ENCODE data around the gene SYNGR3.
"Not testable (repeated sequence)": the region's sequence is repeated elsewhere in the genome, so short reads cannot be mapped to it uniquely, and the experiment has no call there.

SYNGR3 gene

GRCh38 chr16:2030036-2030435 is 40.3 kb downstream of the SYNGR3 start:
- no peaks in the 10 kb centered on the region for H3K79me1 ChIP-seq (ENCODE audit: low read length)
- no peak overlapping the region for H3K4me2 ChIP-seq (ENCODE audit: low read length)
- no peak overlapping the region for H2BK5ac ChIP-seq (ENCODE audit: low read length)
- no peaks in the 10 kb centered on the region for H3K27me3 ChIP-seq (ENCODE audit: insufficient read depth, low read length, poor library complexity)
- no peak overlapping the region for H2BK15ac ChIP-seq (replicated peaks; ENCODE audit: low read depth)
- H3K4me3 ChIP-seq (ENCODE audit: low read length), result no peak overlapping the region
- H3K4me1 ChIP-seq (ENCODE audit: control insufficient read depth, low read depth, low read length), result no peaks in the 10 kb centered on the region
- H4K5ac ChIP-seq (ENCODE audit: low read length), result no peak overlapping the region
- H3K79me2 ChIP-seq (ENCODE audit: control insufficient read depth, insufficient read depth, low read length), result no peaks in the 10 kb centered on the region
- H3K27ac ChIP-seq (ENCODE audit: low read depth, low read length), result no peak overlapping the region
- H4K8ac ChIP-seq (ENCODE audit: low read depth, low read length), result no peak overlapping the region
- no peak overlapping the region for H3K23ac ChIP-seq (ENCODE audit: low read length)
- no peak overlapping the region for H3K18ac ChIP-seq (ENCODE audit: low read length)
- H2BK120ac ChIP-seq (ENCODE audit: low read depth, low read length), result no peak overlapping the region
- WGBS (ENCODE audit: extremely low coverage, insufficient coverage, low lambda C conversion rate), result no CpG with 5 or more reads among the region's 11 CpGs
- no peaks in the 10 kb centered on the region for H3K36me3 ChIP-seq (ENCODE audit: control insufficient read depth, insufficient read depth, low read length)
- no peak overlapping the region for H3K56ac ChIP-seq (ENCODE audit: low read length)
- H3K9ac ChIP-seq (ENCODE audit: low read length), result no peak overlapping the region
- no peak overlapping the region for H3K4ac ChIP-seq (ENCODE audit: low read depth, low read length)
- DNase-seq, result no peak
- H2AK5ac ChIP-seq (ENCODE audit: low read length), result no peak overlapping the region

- H3K79me1 ChIP-seq (ENCODE audit: low read length), result no peaks in the 10 kb centered on the region
- H3K56ac ChIP-seq (ENCODE audit: low read length), result no peak overlapping the region
- H2BK5ac ChIP-seq (ENCODE audit: low read length), result no peak overlapping the region
- no peak overlapping the region for H3K9ac ChIP-seq (ENCODE audit: low read length)
- no peaks in the 10 kb centered on the region for H3K27me3 ChIP-seq (ENCODE audit: insufficient read depth, low read length, poor library complexity)
- no peak overlapping the region for H3K4me3 ChIP-seq (ENCODE audit: low read length)
- no peak overlapping the region for H3K4ac ChIP-seq (ENCODE audit: low read depth, low read length)
- H3K23ac ChIP-seq (ENCODE audit: low read length), result no peak overlapping the region
- WGBS (ENCODE audit: extremely low coverage, insufficient coverage, low lambda C conversion rate), result no CpG with 5 or more reads among the region's 11 CpGs
- no peak overlapping the region for H4K5ac ChIP-seq (ENCODE audit: low read length)
- no peaks in the 10 kb centered on the region for H3K79me2 ChIP-seq (ENCODE audit: control insufficient read depth, insufficient read depth, low read length)
- no peak overlapping the region for H2BK15ac ChIP-seq (replicated peaks; ENCODE audit: low read depth)
- no peaks in the 10 kb centered on the region for H3K36me3 ChIP-seq (ENCODE audit: control insufficient read depth, insufficient read depth, low read length)
- no peak overlapping the region for H3K18ac ChIP-seq (ENCODE audit: low read length)
- H3K4me1 ChIP-seq (ENCODE audit: control insufficient read depth, low read depth, low read length), result no peaks in the 10 kb centered on the region
- H3K4me2 ChIP-seq (ENCODE audit: low read length), result no peak overlapping the region
- no peak for DNase-seq
- H3K27ac ChIP-seq (ENCODE audit: low read depth, low read length), result no peak overlapping the region
- H2AK5ac ChIP-seq (ENCODE audit: low read length), result no peak overlapping the region
- no peak overlapping the region for H2BK120ac ChIP-seq (ENCODE audit: low read depth, low read length)
- no peak overlapping the region for H4K8ac ChIP-seq (ENCODE audit: low read depth, low read length)
Observed at GRCh38 chr16:2031081-2031577, 41.4 kb downstream of the SYNGR3 start.

DNA sequence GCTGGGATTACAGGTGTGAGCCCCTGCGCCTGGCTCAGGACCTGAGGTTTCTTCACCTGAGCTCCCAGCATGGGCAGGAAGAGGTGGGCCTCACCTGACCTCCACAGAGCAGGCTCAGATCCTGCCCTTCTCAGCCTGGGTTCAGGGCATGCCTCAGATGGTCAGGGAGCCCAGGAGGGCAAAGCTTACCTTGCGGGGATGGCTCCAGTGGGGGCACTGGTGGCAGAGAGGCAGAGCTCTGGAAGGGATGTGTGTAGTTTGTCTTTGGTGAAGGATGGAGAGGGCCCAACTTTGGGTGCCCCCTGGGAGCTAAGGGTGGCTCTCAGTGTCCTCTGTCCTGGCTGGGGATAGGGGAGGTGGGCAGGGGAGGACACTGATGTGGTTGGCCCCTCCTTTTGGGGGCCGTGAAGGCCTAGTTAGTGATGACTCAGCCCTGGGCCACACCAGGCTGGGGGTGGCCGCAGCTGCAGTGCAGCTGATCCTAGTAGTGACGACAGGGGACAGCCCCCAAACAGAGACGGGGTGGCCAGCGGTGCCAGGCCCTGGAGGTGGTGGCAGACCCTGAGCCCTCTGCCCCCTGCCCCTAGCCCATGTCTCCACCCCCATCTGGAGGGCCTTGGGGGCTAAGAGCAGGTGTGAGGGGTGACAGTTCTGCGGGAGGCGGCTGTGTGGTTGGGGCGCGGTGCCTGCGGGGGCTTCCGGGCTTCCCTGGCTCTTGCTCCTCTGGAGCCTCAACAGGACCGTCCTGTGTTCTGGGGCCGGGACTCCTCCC is 42.7 kb downstream of the SYNGR3 start:
- no peak overlapping the region for H3K27ac ChIP-seq (ENCODE audit: low read depth, low read length)
- H3K4me3 ChIP-seq (ENCODE audit: low read length), result no peak overlapping the region
- no peaks in the 10 kb centered on the region for H3K27me3 ChIP-seq (ENCODE audit: insufficient read depth, low read length, poor library complexity)
- H3K9ac ChIP-seq (ENCODE audit: low read length), result no peak overlapping the region
- H3K4ac ChIP-seq (ENCODE audit: low read depth, low read length), result no peak overlapping the region
- H2BK15ac ChIP-seq (replicated peaks; ENCODE audit: low read depth), result no peak overlapping the region
- no peaks in the 10 kb centered on the region for H3K36me3 ChIP-seq (ENCODE audit: control insufficient read depth, insufficient read depth, low read length)
- H2BK120ac ChIP-seq (ENCODE audit: low read depth, low read length), result no peak overlapping the region
- no peak overlapping the region for H3K18ac ChIP-seq (ENCODE audit: low read length)
- no peak overlapping the region for H4K8ac ChIP-seq (ENCODE audit: low read depth, low read length)
- no peaks in the 10 kb centered on the region for H3K79me2 ChIP-seq (ENCODE audit: control insufficient read depth, insufficient read depth, low read length)
- H3K79me1 ChIP-seq (ENCODE audit: low read length), result no peaks in the 10 kb centered on the region
- no peak overlapping the region for H4K5ac ChIP-seq (ENCODE audit: low read length)
- H3K4me1 ChIP-seq (ENCODE audit: control insufficient read depth, low read depth, low read length), result no peaks in the 10 kb centered on the region
- H2AK5ac ChIP-seq (ENCODE audit: low read length), result no peak overlapping the region
- H3K4me2 ChIP-seq (ENCODE audit: low read length), result no peak overlapping the region
- H2BK5ac ChIP-seq (ENCODE audit: low read length), result no peak overlapping the region
- H3K23ac ChIP-seq (ENCODE audit: low read length), result no peak overlapping the region
- WGBS (ENCODE audit: extremely low coverage, insufficient coverage, low lambda C conversion rate), result no CpG with 5 or more reads among the region's 15 CpGs
- H3K56ac ChIP-seq (ENCODE audit: low read length), result peak overlapping the region; percentile 17
- no peak for DNase-seq

DNA sequence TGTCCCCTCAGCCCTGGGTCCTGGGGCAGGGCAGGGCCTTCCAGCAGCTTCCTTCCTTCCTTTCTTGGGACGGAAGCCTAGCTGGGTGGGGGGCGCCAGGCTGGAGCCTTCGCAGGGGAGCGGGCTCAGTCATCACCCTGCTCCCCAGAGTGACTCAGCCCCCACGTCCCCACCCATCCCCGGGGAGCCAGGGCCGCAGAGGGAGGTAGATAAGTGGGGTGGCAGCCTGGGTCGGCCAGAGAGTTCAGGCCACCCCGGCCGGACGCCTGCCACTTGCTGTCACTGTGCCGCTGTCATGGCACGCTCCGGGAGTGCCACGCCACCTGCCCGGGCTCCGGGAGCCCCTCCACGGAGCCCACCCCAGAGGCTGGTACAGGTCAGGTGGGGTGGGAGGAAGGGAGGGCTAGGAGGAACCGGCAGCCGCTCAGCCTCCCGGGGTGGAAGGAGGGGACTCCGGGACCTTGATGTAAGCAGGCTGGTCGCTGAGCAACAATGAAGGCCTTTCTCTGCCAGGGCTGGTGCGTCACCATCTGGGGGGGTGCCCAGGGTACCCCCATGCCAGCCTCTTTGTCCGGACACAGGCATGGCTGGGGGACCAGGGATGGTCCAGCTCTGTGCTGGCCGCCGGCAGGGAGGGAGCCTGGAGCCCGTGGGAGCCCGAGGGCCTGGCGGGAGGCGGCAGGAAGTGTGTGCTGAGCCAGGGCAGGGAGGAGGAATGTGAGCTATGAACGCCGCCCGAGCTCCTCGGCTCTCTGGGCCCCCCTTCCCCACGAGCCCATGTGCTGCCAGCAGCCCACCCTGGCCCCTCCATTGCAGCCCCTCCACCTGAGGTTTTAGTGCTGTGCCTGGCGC is 43.5 kb downstream of the SYNGR3 start:
- Histone ChIP-seq H2AK5ac (ENCODE audit: low read length) (no peak overlapping the region), H3K18ac (ENCODE audit: low read length) (no peak overlapping the region), H3K4ac (ENCODE audit: low read depth, low read length) (no peak overlapping the region), H3K9ac (ENCODE audit: low read length) (no peak overlapping the region), H3K4me3 (ENCODE audit: low read length) (no peak overlapping the region), H3K79me2 (ENCODE audit: control insufficient read depth, insufficient read depth, low read length) (no peaks in the 10 kb centered on the region), H2BK5ac (ENCODE audit: low read length) (no peak overlapping the region), H3K4me2 (ENCODE audit: low read length) (no peak overlapping the region), H3K23ac (ENCODE audit: low read length) (no peak overlapping the region), H2BK15ac (replicated peaks; ENCODE audit: low read depth) (no peak overlapping the region), H4K8ac (ENCODE audit: low read depth, low read length) (no peak overlapping the region), H4K5ac (ENCODE audit: low read length) (no peak overlapping the region), H3K27ac (ENCODE audit: low read depth, low read length) (no peak overlapping the region), H3K36me3 (ENCODE audit: control insufficient read depth, insufficient read depth, low read length) (no peaks in the 10 kb centered on the region), H3K4me1 (ENCODE audit: control insufficient read depth, low read depth, low read length) (no peaks in the 10 kb centered on the region), H3K56ac (ENCODE audit: low read length) (no peak overlapping the region), H3K79me1 (ENCODE audit: low read length) (no peaks in the 10 kb centered on the region), H2BK120ac (ENCODE audit: low read depth, low read length) (no peak overlapping the region), H3K27me3 (ENCODE audit: insufficient read depth, low read length, poor library complexity) (no peaks in the 10 kb centered on the region)
- DNase-seq, result peak; percentile 45
- whole genome bisulfite sequencing (ENCODE audit: extremely low coverage, insufficient coverage, low lambda C conversion rate), result no CpG with 5 or more reads among the region's 37 CpGs

GRCh38 chr16:2033909-2034695 is 44.3 kb downstream of the SYNGR3 start:
- not testable (repeated sequence) for H2AK5ac ChIP-seq (ENCODE audit: low read length); H3K23ac ChIP-seq (ENCODE audit: low read length); H3K79me2 ChIP-seq (ENCODE audit: control insufficient read depth, insufficient read depth, low read length); H2BK120ac ChIP-seq (ENCODE audit: low read depth, low read length); H3K9ac ChIP-seq (ENCODE audit: low read length); H3K36me3 ChIP-seq (ENCODE audit: control insufficient read depth, insufficient read depth, low read length); H4K8ac ChIP-seq (ENCODE audit: low read depth, low read length); H3K27ac ChIP-seq (ENCODE audit: low read depth, low read length); H2BK15ac ChIP-seq (replicated peaks; ENCODE audit: low read depth); H4K5ac ChIP-seq (ENCODE audit: low read length); H3K4me1 ChIP-seq (ENCODE audit: control insufficient read depth, low read depth, low read length); H3K27me3 ChIP-seq (ENCODE audit: insufficient read depth, low read length, poor library complexity); H3K18ac ChIP-seq (ENCODE audit: low read length); DNase-seq; H2BK5ac ChIP-seq (ENCODE audit: low read length); H3K56ac ChIP-seq (ENCODE audit: low read length); H3K79me1 ChIP-seq (ENCODE audit: low read length); H3K4me2 ChIP-seq (ENCODE audit: low read length); H3K4me3 ChIP-seq (ENCODE audit: low read length); H3K4ac ChIP-seq (ENCODE audit: low read depth, low read length)
- WGBS (ENCODE audit: extremely low coverage, insufficient coverage, low lambda C conversion rate), result no CpG with 5 or more reads among the region's 32 CpGs

Measured in mesendoderm (in vitro differentiated cells).